GM23248 (cell line): ENCODE results near the gene FER.

Experiments
- EZH2 ChIP-seq: fragments of 200-600 bp; sonication (generic); IDR thresholded peaks from 2 replicates; pipeline ENCODE4 v1.6.1; 2018; ENCODE audit warnings: antibody characterized with exemption, mild to moderate bottlenecking; ENCODE audit not compliant: insufficient read depth, poor library complexity, severe bottlenecking
- EZH2phosphoT487 ChIP-seq: fragments of 200-600 bp; sonication (generic); IDR thresholded peaks from 2 replicates; pipeline ENCODE4 v1.6.1; 2018; ENCODE audit warnings: antibody characterized with exemption, moderate library complexity, mild to moderate bottlenecking, low read depth; ENCODE audit not compliant: insufficient read depth

GRCh38 chr5:108707141-108707540, 40.6 kb upstream of the FER start:
- TF ChIP-seq EZH2: no peak
- TF ChIP-seq EZH2phosphoT487: no peak
